IMR-90 (cell line): Measurements from ENCODE around the gene KLHL30. TPM values are rescaled to one million over a fixed set of nuclear protein-coding genes. Genes with fewer than 3 reads are reported as not detected.

Experiments
- ATAC-seq: fragments of 200-7000 bp; cut with Tn5 transposase; 2 replicates; pipeline ENCODE4 v1.9.1; 2020; ENCODE audit warnings: low read depth, mild to moderate bottlenecking, moderate library complexity
- BruUV-seq: library from RNA; stranded (reverse); fragments of 400-500 nt; replicated peaks from 2 replicates; lab custom pipeline; 2021; lab: Mats Ljungman, UMichigan
- CTCF ChIA-PET: fragments of 300-600 bp; formaldehyde crosslinking; extraction: SDS; loops from one replicate; lab custom pipeline; 2021; ENCODE audit warnings: antibody characterized with exemption; lab: Yijun Ruan, JAX
- POLR2A ChIA-PET: fragments of 300-600 bp; sonication (Branson Sonifier 250); formaldehyde crosslinking; loops from one replicate; lab custom pipeline; 2022; ENCODE audit warnings: antibody characterized with exemption; ENCODE audit not compliant: unreplicated experiment; lab: Charles Lee
- DNase-seq: peaks from one replicate; pipeline ENCODE4 v3.0.0; 2013
- H2AFZ ChIP-seq: replicated peaks from 2 replicates; pipeline ENCODE3; 2013; ENCODE audit warnings: low read length, mild to moderate bottlenecking; ENCODE audit not compliant: poor library complexity
- H2AK5ac ChIP-seq: 2 replicates; pipeline ENCODE4 v1.6.1; 2013; ENCODE audit warnings: low read depth, low read length, inconsistent platforms
- H2AK9ac ChIP-seq: replicated peaks from 2 replicates; pipeline ENCODE3; 2013; ENCODE audit warnings: mild to moderate bottlenecking, low read depth, low read length, moderate library complexity; ENCODE audit not compliant: poor library complexity
- H2BK120ac ChIP-seq: 2 replicates; pipeline ENCODE4 v1.6.1; 2013; ENCODE audit warnings: low read depth, low read length, inconsistent platforms
- H2BK15ac ChIP-seq: 3 replicates; pipeline ENCODE4 v1.6.1; 2013; ENCODE audit warnings: low read depth, low read length, inconsistent platforms
- H2BK20ac ChIP-seq: 2 replicates; pipeline ENCODE4 v1.6.1; 2013; ENCODE audit warnings: low read depth, mild to moderate bottlenecking, inconsistent platforms, low read length, moderate library complexity
- H2BK5ac ChIP-seq: 2 replicates; pipeline ENCODE4 v1.6.1; 2013; ENCODE audit warnings: mild to moderate bottlenecking, low read depth, low read length, inconsistent platforms; ENCODE audit not compliant: poor library complexity, severe bottlenecking
- H3K14ac ChIP-seq: replicated peaks from 2 replicates; pipeline ENCODE4 v1.6.1; 2013; ENCODE audit warnings: low read depth, low read length, inconsistent platforms
- H3K18ac ChIP-seq: 2 replicates; pipeline ENCODE4 v1.6.1; 2013; ENCODE audit warnings: low read depth, low read length, control low read depth
- H3K23ac ChIP-seq: 2 replicates; pipeline ENCODE4 v1.6.1; 2013; ENCODE audit warnings: low read depth, low read length, inconsistent platforms
- H3K27ac ChIP-seq: 2 replicates; pipeline ENCODE4 v1.5.1; 2013; ENCODE audit warnings: mild to moderate bottlenecking, control low read depth, low read length; ENCODE audit not compliant: insufficient read depth
- H3K27me3 ChIP-seq: 2 replicates; pipeline ENCODE4 v1.6.1; 2013; ENCODE audit warnings: low read length; ENCODE audit not compliant: control insufficient read depth, insufficient read depth
- H3K36me3 ChIP-seq: 2 replicates; pipeline ENCODE4 v1.6.1; 2013; ENCODE audit warnings: low read length, mixed read lengths; ENCODE audit not compliant: control insufficient read depth, insufficient read depth
- H3K4ac ChIP-seq: 2 replicates; pipeline ENCODE4 v1.6.1; 2013; ENCODE audit warnings: low read depth, low read length, inconsistent platforms
- H3K4me1 ChIP-seq: 2 replicates; pipeline ENCODE4 v1.6.1; 2013; ENCODE audit warnings: low read length, mixed read lengths; ENCODE audit not compliant: control insufficient read depth, insufficient read depth
- H3K4me2 ChIP-seq: 2 replicates; pipeline ENCODE4 v1.6.1; 2013; ENCODE audit warnings: low read depth, mild to moderate bottlenecking, control low read depth, low read length, moderate library complexity
- H3K4me3 ChIP-seq: 2 replicates; pipeline ENCODE4 v1.5.1; 2013; ENCODE audit warnings: low read depth, mild to moderate bottlenecking, control low read depth, low read length, moderate library complexity; ENCODE audit not compliant: insufficient read depth
- H3K56ac ChIP-seq: 2 replicates; pipeline ENCODE4 v1.6.1; 2013; ENCODE audit warnings: low read length, inconsistent platforms; ENCODE audit not compliant: insufficient read depth; ENCODE audit errors: extremely low read depth
- H3K79me1 ChIP-seq, 2 experiments: 2 replicates each; pipeline ENCODE4 v1.6.1; 2013; ENCODE audit warnings: low read length in 2 of 2, inconsistent platforms in 1 of 2, low read depth in 1 of 2
- H3K9ac ChIP-seq: 2 replicates; pipeline ENCODE4 v1.6.1; 2013; ENCODE audit warnings: low read depth, low read length, control low read depth
- H3K9me1 ChIP-seq: 2 replicates; pipeline ENCODE4 v1.6.1; 2013; ENCODE audit warnings: low read length, inconsistent platforms; ENCODE audit not compliant: insufficient read depth
- H3K9me3 ChIP-seq: 2 replicates; pipeline ENCODE4 v1.6.1; 2013; ENCODE audit warnings: low read length; ENCODE audit not compliant: control insufficient read depth, insufficient read depth
- H4K20me1 ChIP-seq: 2 replicates; pipeline ENCODE4 v1.6.1; 2013; ENCODE audit warnings: low read length, inconsistent platforms; ENCODE audit not compliant: insufficient read depth
- H4K5ac ChIP-seq: 2 replicates; pipeline ENCODE4 v1.6.1; 2013; ENCODE audit warnings: mild to moderate bottlenecking, low read depth, low read length, control low read depth
- H4K8ac ChIP-seq, 2 experiments: 2 replicates each; pipeline ENCODE4 v1.6.1; 2013; ENCODE audit warnings: low read depth in 2 of 2, low read length in 2 of 2, control low read depth in 1 of 2, inconsistent platforms in 1 of 2
- H4K91ac ChIP-seq: 2 replicates; pipeline ENCODE4 v1.6.1; 2013; ENCODE audit warnings: low read depth, low read length, inconsistent platforms; ENCODE audit not compliant: insufficient read depth
- BHLHE40 ChIP-seq: fragments of 150-350 bp; IDR thresholded peaks from 2 replicates; pipeline ENCODE4 v1.6.1; 2016; ENCODE audit warnings: mild to moderate bottlenecking, low read depth, low read length
- CTCF ChIP-seq: conservative IDR thresholded peaks from 2 replicates; pipeline ENCODE4 v1.5.1; 2012; ENCODE audit warnings: mild to moderate bottlenecking, low read depth, low read length, improper control_type of control experiment
- ELK1 ChIP-seq: fragments of 150-350 bp; IDR thresholded peaks from 2 replicates; pipeline ENCODE4 v1.6.1; 2016; ENCODE audit warnings: low read depth, mild to moderate bottlenecking, low read length, moderate library complexity, borderline replicate concordance
- FOS ChIP-seq: fragments of 150-350 bp; IDR thresholded peaks from 2 replicates; pipeline ENCODE4 v1.6.1; 2016; ENCODE audit warnings: low read depth, low read length
- MXI1 ChIP-seq: IDR thresholded peaks from 2 replicates; pipeline ENCODE4 v1.6.1; 2012; ENCODE audit warnings: low read depth, mild to moderate bottlenecking, low read length, moderate library complexity, borderline replicate concordance
- RCOR1 ChIP-seq: IDR thresholded peaks from 2 replicates; pipeline ENCODE4 v1.6.1; 2012; ENCODE audit warnings: mild to moderate bottlenecking, low read length, improper control_type of control experiment; ENCODE audit not compliant: insufficient replicate concordance
- SMC3 ChIP-seq: fragments of 150-350 bp; IDR thresholded peaks from 2 replicates; pipeline ENCODE4 v1.6.1; 2016; ENCODE audit warnings: low read depth, mild to moderate bottlenecking, antibody characterized with exemption, low read length, moderate library complexity
- USF2 ChIP-seq: fragments of 150-350 bp; IDR thresholded peaks from 2 replicates; pipeline ENCODE4 v1.6.1; 2017; ENCODE audit warnings: mild to moderate bottlenecking, antibody characterized with exemption, low read length, low read depth
- WGBS, 2 experiments: methylation state at CpG; one replicate each; pipeline versions ENCODE4 v1.1.5 to v1.1.7; 2013; ENCODE audit warnings: missing lambda C conversion rate in 2 of 2; ENCODE audit not compliant: insufficient read length in 1 of 2; ENCODE audit errors: extremely low coverage in 2 of 2; 5-methylcytosine and 5-hydroxymethylcytosine counted together
- dilution Hi-C: fragments of 300-500 bp; cut with HindIII; formaldehyde crosslinking; loops from one replicate; pipeline ENCODE4 v1.14.3; 2018; ENCODE audit warnings: low sequenced_read_pairs; ENCODE audit not compliant: unreplicated experiment
- in situ Hi-C: fragments of 300-500 bp; cut with MboI; formaldehyde crosslinking; loops from 3 replicates; pipeline ENCODE4 v1.14.3; 2019; ENCODE audit warnings: low sequenced_read_pairs, inconsistent platforms, mixed read lengths
- intact Hi-C: fragments of 100-400 bp; cut with micrococcal nuclease; formaldehyde crosslinking; loops from 2 replicates; pipeline ENCODE4 v1.10.0; 2022
- polyA plus RNA-seq, 3 experiments: library from polyadenylated mRNA; depleted of rRNA; stranded (reverse); fragments of >200 nt; gene quantifications; 2 replicates each; pipeline ENCODE4 v1.2.3, GENCODE V29; 2012; ENCODE audit warnings: low replicate concordance in 1 of 3
- total RNA-seq: library from RNA; depleted of rRNA; stranded (reverse); fragments of >200 nt; gene quantifications from 2 replicates; pipeline ENCODE4 v1.2.3, GENCODE V29; 2012

Gene KLHL30
- total and polyA plus RNA-seq, 2 of the 4 experiments (the other 2 are of a cell fraction) = under 0.01 to 0.03 TPM

- CTCF ChIA-PET = no interaction called here
- dilution Hi-C loops = no loop called here
- BruUV-seq = no TSS peak
Observed at GRCh38 chr2:238171575-238172187, 33.2 kb downstream of the KLHL30 start.

More at GRCh38 chr2:238171575-238172187, 33.2 kb downstream of the KLHL30 start:
- H4K8ac ChIP-seq = peak overlapping the region in 1 of 2 experiments; percentile 69; a peak in 2 of 4 replicates
- no peak for DNase-seq
- H3K27me3 ChIP-seq = no peaks in the 10 kb centered on the region
- H2BK20ac ChIP-seq = peak overlapping the region; percentile 63; the same call in 1 of the 2 replicates
- intact Hi-C loops (loop anchor here (10.0 kb wide), 1 partner anchor 177 kb away; no protein-coding TSS in a partner anchor), in situ Hi-C loops (no loop called here)
- H3K9ac ChIP-seq = no peak overlapping the region
- peak overlapping the region; percentile 69 for H2BK5ac ChIP-seq
- peaks cover 33% of the 10 kb centered on the region for H3K4me1 ChIP-seq
- no peak overlapping the region; the same call in 1 of the 2 replicates for H3K14ac ChIP-seq
- no peak overlapping the region for H2AFZ ChIP-seq
- H3K4ac ChIP-seq = peak overlapping the region; percentile 58
- H3K56ac ChIP-seq = no peak overlapping the region
- peak overlapping the region; percentile 1 for H2AK9ac ChIP-seq
- H3K36me3 ChIP-seq = peaks cover 47% of the 10 kb centered on the region
- peaks cover 14 to 57% of the 10 kb centered on the region in 2 experiments; a peak in 3 of 4 replicates for H3K79me1 ChIP-seq
- no peak overlapping the region for H3K4me3 ChIP-seq
- no peak overlapping the region for H3K4me2 ChIP-seq
- no peak for ATAC-seq
- peak overlapping the region; percentile 30; the same call in 1 of the 2 replicates for H4K5ac ChIP-seq
- no peak overlapping the region for H3K18ac ChIP-seq
- peaks cover 41% of the 10 kb centered on the region for H3K9me1 ChIP-seq
- peak overlapping the region; percentile 59; the same call in 1 of the 2 replicates for H3K23ac ChIP-seq
- peak overlapping the region; percentile 48; the same call in 1 of the 2 replicates for H2BK120ac ChIP-seq
- H4K20me1 ChIP-seq = peaks cover 8% of the 10 kb centered on the region
- H2AK5ac ChIP-seq = peak overlapping the region; percentile 79; the same call in 1 of the 2 replicates
- peak overlapping the region; percentile 59 for H4K91ac ChIP-seq
- POLR2A ChIA-PET = no interaction called here
- no peaks in the 10 kb centered on the region for H3K9me3 ChIP-seq
- no peak overlapping the region for H2BK15ac ChIP-seq
- TF ChIP-seq RCOR1 (no peak), CTCF (no peak), SMC3 (no peak), FOS (no peak), USF2 (no peak), ELK1 (no peak), BHLHE40 (no peak), MXI1 (no peak)
- no CpG with 5 or more reads among the region's 9 CpGs for WGBS, 2 experiments
- peak overlapping the region; percentile 61; the same call in 1 of the 2 replicates for H3K27ac ChIP-seq
